K562 (cell line): Measurements from ENCODE around the gene AMH. TPM values are rescaled to one million over a fixed set of nuclear protein-coding genes. Genes with fewer than 3 reads are reported as not detected.

Experiments used
- C11orf30 ChIP-seq: fragments of 450-650 bp; IDR thresholded peaks from 2 replicates; pipeline ENCODE4 v1.6.1; 2016; ENCODE audit warnings: low read depth, mild to moderate bottlenecking
- CHD7 ChIP-seq: fragments of 200-600 bp; sonication (generic); IDR thresholded peaks from one replicate; pipeline ENCODE4 v1.6.1; 2012; ENCODE audit warnings: mild to moderate bottlenecking, low read depth, low read length, inconsistent platforms
- FOXM1 ChIP-seq, 2 experiments: fragments of 450-650 bp in 1 of 2; sonication (generic) in 1 of 2; formaldehyde crosslinking in 1 of 2; IDR thresholded peaks; 2 replicates each; pipeline versions ENCODE4 v1.6.1 to v1.9.0; 2017 to 2022; ENCODE audit warnings: low read depth in 2 of 2, mild to moderate bottlenecking in 2 of 2, missing genetic modification reagents in 1 of 2, moderate library complexity in 1 of 2
- ZNF740 ChIP-seq, 3 experiments: fragments of 200-800 bp in 1 of 3; sonication (Bioruptor generic) in 1 of 3; sonication (generic) in 1 of 3; formaldehyde crosslinking in 1 of 3; IDR thresholded peaks; 2 replicates each; pipeline versions ENCODE4 v1.6.1 to v1.8.0; 2016 to 2022; ENCODE audit warnings: mild to moderate bottlenecking in 2 of 3, missing compliant biosample characterization in 2 of 3, missing genetic modification characterization in 2 of 3, missing genetic modification reagents in 1 of 3
- polyA plus RNA-seq, 8 experiments: library from polyadenylated mRNA; depleted of rRNA in 4 of 8; stranded (reverse) in 5 of 8; unstranded in 3 of 8; fragments of >200 nt; fragmentation: Nextera tagmentation in 2 of 8; fragmentation: Illumina TruSeq in 1 of 8; extraction: Ambion mirVana in 2 of 8; extraction: Trizol in 1 of 8; gene quantifications; 2 replicates each; pipeline versions ENCODE4 v1.2.1 to v1.2.3, GENCODE V29; 2011 to 2014; ENCODE audit warnings: inconsistent platforms in 1 of 8, missing spikeins in 1 of 8
- total RNA-seq, 7 experiments: library from RNA; depleted of rRNA in 6 of 7; stranded (reverse); fragments of >200 nt in 6 of 7; fragmentation: Illumina TruSeq in 2 of 7; extraction: Trizol in 2 of 7; gene quantifications; 2 replicates each; pipeline versions ENCODE4 v1.2.1 to v1.2.3, GENCODE V29; 2011 to 2021; ENCODE audit warnings: low replicate concordance in 1 of 7

Gene AMH
- total and polyA plus RNA-seq, 9 of the 15 experiments (the other 6 are each of a cell fraction or from before 2014, with no cell fraction given) = 0.29 to 27.4 (median 2.6) TPM; not detected in 2

- TF ChIP-seq CHD7 (no peak), C11orf30 (no peak), FOXM1 (IDR thresholded peaks at IDR 0.05; ENCODE audit: low read depth) (no peak), FOXM1 (CRISPR knock-in tag; IDR thresholded peaks at IDR 0.05; ENCODE audit: low read depth) (no peak), ZNF740 (CRISPR knock-in tag; IDR thresholded peaks at IDR 0.05) (peak; percentile 77), ZNF740 (tag; IDR thresholded peaks at IDR 0.05) (no peak)
These were observed 39.9 kb downstream of the AMH start (continued) for GRCh38 chr19:2288818-2289713.
